Keratinocyte (primary cell): ENCODE measurements around the gene HSDL2.
"Not testable (repeated sequence)": the region's sequence is repeated elsewhere in the genome, so short reads cannot be mapped to it uniquely, and the experiment has no call there.

Source experiments
- CTCF ChIP-seq, 3 experiments: IDR thresholded peaks in 1 of 3; conservative IDR thresholded peaks in 1 of 3; optimal IDR thresholded peaks in 1 of 3; 2 replicates in 2 of 3; 3 replicates in 1 of 3; pipeline versions ENCODE3 to v1.5.1; 2011; ENCODE audit warnings: low read length in 3 of 3, mild to moderate bottlenecking in 3 of 3, moderate library complexity in 2 of 3, control low read depth in 1 of 3, inconsistent platforms in 1 of 3; ENCODE audit not compliant: insufficient read depth in 2 of 3; ENCODE audit errors: extremely low read depth in 1 of 3
- EZH2 ChIP-seq: IDR thresholded peaks from one replicate; pipeline ENCODE4 v1.6.1; 2012; ENCODE audit warnings: inconsistent platforms, mild to moderate bottlenecking, low read length, moderate library complexity

DNA sequence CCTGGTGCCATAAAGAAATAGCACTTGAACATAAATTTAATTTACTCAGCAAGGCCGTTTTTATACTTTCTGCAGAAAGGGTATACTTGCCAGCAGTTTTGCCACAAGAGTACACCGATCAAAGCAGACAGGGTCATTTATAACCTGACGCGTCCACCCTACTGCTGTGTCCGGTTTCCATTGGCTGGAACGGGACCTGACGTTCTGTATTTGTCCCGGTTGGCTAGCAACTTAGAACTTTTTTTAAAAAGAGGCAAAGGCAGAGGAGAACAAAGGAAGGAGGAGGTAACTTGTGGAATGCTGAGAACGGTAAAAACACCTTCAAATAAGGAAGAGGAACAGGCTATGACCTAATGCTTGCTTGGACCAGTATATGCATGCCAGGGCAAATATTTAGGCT, 33.8 kb downstream of the HSDL2 start:
- TF ChIP-seq CTCF (optimal IDR thresholded peaks at IDR 0.05 in 1 of 3, IDR thresholded peaks at IDR 0.05 in 1 of 3, conservative IDR thresholded peaks at IDR 0.05 in 1 of 3; ENCODE audit: extremely low read depth in 1 of 3, insufficient read depth in 2 of 3, low read length in 3 of 3); EZH2: not testable (repeated sequence)
